B cell (primary cell): Measurements from ENCODE around the gene C22orf15. TPM values are rescaled to one million over a fixed set of nuclear protein-coding genes. Genes with fewer than 3 reads are reported as not detected.
A peak's percentile ranks its signal among the peaks of the same experiment; 100 is the strongest.

Experiments
- ATAC-seq: fragments of 200-7000 bp; cut with Tn5 transposase; one replicate; pipeline ENCODE4 v1.10.0; 2021; ENCODE audit warnings: low read depth, mild to moderate bottlenecking, moderate number of reproducible peaks, moderate library complexity
- CTCF ChIA-PET: fragments of 350-600 bp; sonication (Branson Sonifier 250); formaldehyde crosslinking; loops from one replicate; lab custom pipeline; 2021; ENCODE audit warnings: antibody characterized with exemption, inconsistent platforms; lab: Charles Lee
- POLR2A ChIA-PET: fragments of 350-600 bp; sonication (Branson Sonifier 250); formaldehyde crosslinking; loops from one replicate; lab custom pipeline; 2021; ENCODE audit warnings: antibody characterized with exemption; lab: Charles Lee
- DNase-seq: peaks from one replicate; pipeline ENCODE4 v3.0.0; 2013
- H2AFZ ChIP-seq: 2 replicates; pipeline ENCODE4 v1.6.1; 2012; ENCODE audit warnings: mild to moderate bottlenecking, low read depth, low read length; ENCODE audit not compliant: insufficient read depth, poor library complexity, severe bottlenecking
- H3K27ac ChIP-seq, 2 donors: 1 replicate in 1 of 2; 2 replicates in 1 of 2; pipeline ENCODE4 v1.5.1; 2012 to 2013; ENCODE audit warnings: low read length in 2 of 2, mild to moderate bottlenecking in 2 of 2, moderate library complexity in 1 of 2
- H3K27me3 ChIP-seq, 4 experiments: fragments of 200-600 bp in 1 of 4; sonication (generic) in 1 of 4; replicated peaks in 1 of 4; 1 replicate in 2 of 4; 2 replicates in 2 of 4; pipeline versions ENCODE4 v1.6.1 to v1.7.0; 2013 to 2016; ENCODE audit warnings: low read length in 3 of 4, mild to moderate bottlenecking in 2 of 4, mixed read lengths in 1 of 4, moderate library complexity in 1 of 4; ENCODE audit not compliant: insufficient read depth in 4 of 4, control insufficient read depth in 3 of 4; ENCODE audit errors: control extremely low read depth in 1 of 4
- H3K36me3 ChIP-seq, 2 experiments: replicated peaks in 1 of 2; 1 replicate in 1 of 2; 2 replicates in 1 of 2; pipeline versions ENCODE4 v1.6.1 to v1.7.1; 2013; ENCODE audit warnings: low read length in 1 of 2; ENCODE audit not compliant: insufficient read depth in 2 of 2, control insufficient read depth in 1 of 2; ENCODE audit errors: control extremely low read depth in 1 of 2, extremely low read depth in 1 of 2
- H3K4me1 ChIP-seq, 2 donors: fragments of 200-600 bp in 1 of 2; sonication (generic) in 1 of 2; 1 replicate in 1 of 2; 2 replicates in 1 of 2; pipeline versions ENCODE4 v1.5.1 to v1.6.1; 2013 to 2017; ENCODE audit warnings: low read length in 2 of 2; ENCODE audit not compliant: control insufficient read depth in 2 of 2, insufficient read depth in 2 of 2
- H3K4me2 ChIP-seq: replicated peaks from 2 replicates; pipeline ENCODE3; 2012; ENCODE audit warnings: mild to moderate bottlenecking, low read depth, low read length; ENCODE audit not compliant: poor library complexity, severe bottlenecking
- H3K4me3 ChIP-seq, 5 experiments: fragments of 200-600 bp in 1 of 5; sonication (generic) in 1 of 5; 1 replicate in 3 of 5; 2 replicates in 2 of 5; pipeline versions ENCODE4 v1.5.1 to v1.7.0; 2011 to 2016; ENCODE audit warnings: low read length in 4 of 5, mild to moderate bottlenecking in 4 of 5, low read depth in 2 of 5, control low read depth in 1 of 5, moderate library complexity in 1 of 5; ENCODE audit not compliant: insufficient read depth in 1 of 5; ENCODE audit errors: control extremely low read depth in 1 of 5, extremely low read depth in 1 of 5
- H3K79me2 ChIP-seq: fragments of 200-600 bp; sonication (generic); one replicate; pipeline ENCODE4 v1.6.0; 2016; ENCODE audit warnings: low read length; ENCODE audit not compliant: control insufficient read depth, insufficient read depth
- H3K9ac ChIP-seq: fragments of 200-600 bp; sonication (generic); 2 replicates; pipeline ENCODE4 v1.6.1; 2017; ENCODE audit warnings: mild to moderate bottlenecking, low read length, moderate library complexity
- H3K9me3 ChIP-seq, 3 donors: one replicate each; pipeline versions ENCODE4 v1.6.1 to v1.7.1; 2013; ENCODE audit warnings: low read length in 2 of 3; ENCODE audit not compliant: control insufficient read depth in 2 of 3, insufficient read depth in 1 of 3; ENCODE audit errors: control extremely low read depth in 1 of 3
- H4K20me1 ChIP-seq: 2 replicates; pipeline ENCODE4 v1.6.0; 2012; ENCODE audit warnings: mild to moderate bottlenecking, low read length; ENCODE audit not compliant: insufficient read depth, control insufficient read depth, poor library complexity, severe bottlenecking
- H3K27ac Mint-ChIP-seq: one replicate; pipeline ENCODE4 v1.8.0; 2021; ENCODE audit warnings: mixed read lengths
- H3K27me3 Mint-ChIP-seq: one replicate; pipeline ENCODE4 v1.8.0; 2021; ENCODE audit warnings: mixed read lengths
- H3K4me1 Mint-ChIP-seq: one replicate; pipeline ENCODE4 v1.8.0; 2021; ENCODE audit warnings: mixed read lengths
- H3K4me3 Mint-ChIP-seq: one replicate; pipeline ENCODE4 v1.8.0; 2021; ENCODE audit warnings: mixed read lengths
- H3K9me3 Mint-ChIP-seq: one replicate; pipeline ENCODE4 v1.8.0; 2022; ENCODE audit warnings: mixed read lengths; ENCODE audit not compliant: insufficient read depth
- EZH2 ChIP-seq: IDR thresholded peaks from 2 replicates; pipeline ENCODE4 v1.6.1; 2012; ENCODE audit warnings: borderline replicate concordance, low read depth, mild to moderate bottlenecking, moderate library complexity, low read length; ENCODE audit not compliant: insufficient read depth, poor library complexity, severe bottlenecking
- WGBS: methylation state at CpG from one replicate; pipeline ENCODE4 v1.1.5; 2013; ENCODE audit warnings: missing lambda C conversion rate; ENCODE audit not compliant: insufficient coverage; 5-methylcytosine and 5-hydroxymethylcytosine counted together
- intact Hi-C: fragments of 100-400 bp; cut with micrococcal nuclease; formaldehyde crosslinking; loops from one replicate; pipeline ENCODE4 v1.10.0; 2022
- polyA plus RNA-seq: library from polyadenylated mRNA; depleted of rRNA; stranded (reverse); fragments of >200 nt; gene quantifications from 2 replicates; pipeline ENCODE4 v1.2.3, GENCODE V29; 2012
- total RNA-seq, 2 donors: library from RNA; stranded (reverse); fragments of 120-200 nt in 1 of 2; gene quantifications; 1 replicate in 1 of 2; 2 replicates in 1 of 2; pipeline versions ENCODE4 v1.2.3 to v1.2.4, GENCODE V29; 2013 to 2022
- TF ChIP-seq, protein P1 (sequence below): fragments of 200-600 bp; IDR thresholded peaks from one replicate; pipeline ENCODE4 v1.8.0; 2022; ENCODE audit warnings: antibody characterized with exemption, mild to moderate bottlenecking

C22orf15 gene
- total and polyA plus RNA-seq, 2 donors (not counting 1 experiment from before 2014, with no cell fraction given), result 0.61 to 0.81 TPM

- intact Hi-C loops, result loop anchor here (2.0 to 5.0 kb wide), 2 partner anchors 69 to 227 kb away; partner anchors contain the start of gene DERL3
- Histone ChIP-seq H3K4me3 (no peak overlapping the region), H4K20me1 (peaks cover 15% of the 10 kb centered on the region), H3K36me3 (no peaks in the 10 kb centered on the region), H3K9ac (no peak overlapping the region), H3K9me3 (no peaks in the 10 kb centered on the region), H2AFZ (peak overlapping the region; percentile 20), H3K27ac (no peak overlapping the region), H3K27me3 (no peaks in the 10 kb centered on the region), H3K79me2 (peaks cover 35% of the 10 kb centered on the region), H3K4me1 (peaks cover 53 to 83% of the 10 kb centered on the region in 2 donors), H3K4me2 (peak overlapping the region; percentile 53)
- Mint-ChIP-seq H3K4me1 (peaks cover 59% of the 10 kb centered on the region), H3K27ac (peak overlapping the region; percentile 59), H3K27me3 (no peaks in the 10 kb centered on the region), H3K4me3 (peak overlapping the region; percentile 73), H3K9me3 (no peaks in the 10 kb centered on the region)
- ATAC-seq (no peak), DNase-seq (no peak)
- ChIA-PET POLR2A (interaction anchor here (0.8 to 14.3 kb wide), 6 partner anchors 8 to 88 kb away, joined by 3 to 174 read pairs (median 6); partner anchors contain the start of genes SLC2A11, VPREB3 and ZNF70), CTCF (interaction anchor here (0.6 to 12.8 kb wide), 11 partner anchors 15 to 595 kb away, joined by 3 to 188 read pairs (median 5); partner anchors contain the start of genes SLC2A11, VPREB3 and ZNF70)
- TF ChIP-seq, protein P1, sequence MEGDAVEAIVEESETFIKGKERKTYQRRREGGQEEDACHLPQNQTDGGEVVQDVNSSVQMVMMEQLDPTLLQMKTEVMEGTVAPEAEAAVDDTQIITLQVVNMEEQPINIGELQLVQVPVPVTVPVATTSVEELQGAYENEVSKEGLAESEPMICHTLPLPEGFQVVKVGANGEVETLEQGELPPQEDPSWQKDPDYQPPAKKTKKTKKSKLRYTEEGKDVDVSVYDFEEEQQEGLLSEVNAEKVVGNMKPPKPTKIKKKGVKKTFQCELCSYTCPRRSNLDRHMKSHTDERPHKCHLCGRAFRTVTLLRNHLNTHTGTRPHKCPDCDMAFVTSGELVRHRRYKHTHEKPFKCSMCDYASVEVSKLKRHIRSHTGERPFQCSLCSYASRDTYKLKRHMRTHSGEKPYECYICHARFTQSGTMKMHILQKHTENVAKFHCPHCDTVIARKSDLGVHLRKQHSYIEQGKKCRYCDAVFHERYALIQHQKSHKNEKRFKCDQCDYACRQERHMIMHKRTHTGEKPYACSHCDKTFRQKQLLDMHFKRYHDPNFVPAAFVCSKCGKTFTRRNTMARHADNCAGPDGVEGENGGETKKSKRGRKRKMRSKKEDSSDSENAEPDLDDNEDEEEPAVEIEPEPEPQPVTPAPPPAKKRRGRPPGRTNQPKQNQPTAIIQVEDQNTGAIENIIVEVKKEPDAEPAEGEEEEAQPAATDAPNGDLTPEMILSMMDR, result no peak
- no peak for TF ChIP-seq EZH2
- 27% methylated on average over 6 of the region's 6 CpGs for WGBS
Observed at GRCh38 chr22:23769321-23769965, 6.7 kb downstream of the C22orf15 start.

GRCh38 chr22:23772315-23772648 lies 9.5 kb downstream of the C22orf15 start:
- no peaks in the 10 kb centered on the region for H3K9me3 ChIP-seq
- H3K4me1 ChIP-seq, result peaks cover 40 to 56% of the 10 kb centered on the region in 2 donors
- ChIA-PET CTCF (interaction anchor here (0.9 to 12.8 kb wide), 8 partner anchors 17 to 122 kb away, joined by 3 to 188 read pairs (median 3); partner anchors contain the start of genes MIF, SLC2A11, VPREB3 and ZNF70), POLR2A (interaction anchor here (1.0 to 14.3 kb wide), 8 partner anchors 17 to 85 kb away, joined by 3 to 174 read pairs (median 8); partner anchors contain the start of genes SLC2A11, VPREB3 and ZNF70)
- H3K9ac ChIP-seq, result peak overlapping the region; percentile 65
- no peaks in the 10 kb centered on the region for H3K27me3 ChIP-seq
- H3K27ac Mint-ChIP-seq, result peak overlapping the region; percentile 77
- DNase-seq, result no peak
- H3K9me3 Mint-ChIP-seq, result no peaks in the 10 kb centered on the region
- no peak for TF ChIP-seq EZH2
- TF ChIP-seq, protein P1, result no peak
- 47% methylated on average over 6 of the region's 6 CpGs for WGBS
- peaks cover 42% of the 10 kb centered on the region for H3K4me1 Mint-ChIP-seq
- peak overlapping the region; percentile 81 for H3K4me3 Mint-ChIP-seq
- no peaks in the 10 kb centered on the region for H3K36me3 ChIP-seq
- H3K4me2 ChIP-seq, result peak overlapping the region; percentile 95
- peak overlapping the region; percentile 81 for H2AFZ ChIP-seq
- intact Hi-C loops, result loop anchor here (1.0 kb wide), 1 partner anchor 15 kb away; no protein-coding TSS in a partner anchor
- peaks cover 26% of the 10 kb centered on the region for H3K79me2 ChIP-seq
- H3K4me3 ChIP-seq, result peak overlapping the region in 4 of 5 experiments; percentile 28 to 67 (median 40)
- peak overlapping the region; percentile 51 to 57 for H3K27ac ChIP-seq
- ATAC-seq, result no peak
- peaks cover 7% of the 10 kb centered on the region for H4K20me1 ChIP-seq
- no peaks in the 10 kb centered on the region for H3K27me3 Mint-ChIP-seq
